VCaP (cell line): ENCODE results near the gene DGCR2.

ENCODE experiments used
- H3K27ac ChIP-seq: fragments of 450-650 bp; 2 replicates; pipeline ENCODE4 v1.5.1; 2017
- TF ChIP-seq, protein P1 (sequence below): fragments of 450-650 bp; conservative IDR thresholded peaks from 2 replicates; pipeline ENCODE4 v1.5.1; 2017; ENCODE audit warnings: mild to moderate bottlenecking, moderate library complexity

DGCR2 gene

DNA sequence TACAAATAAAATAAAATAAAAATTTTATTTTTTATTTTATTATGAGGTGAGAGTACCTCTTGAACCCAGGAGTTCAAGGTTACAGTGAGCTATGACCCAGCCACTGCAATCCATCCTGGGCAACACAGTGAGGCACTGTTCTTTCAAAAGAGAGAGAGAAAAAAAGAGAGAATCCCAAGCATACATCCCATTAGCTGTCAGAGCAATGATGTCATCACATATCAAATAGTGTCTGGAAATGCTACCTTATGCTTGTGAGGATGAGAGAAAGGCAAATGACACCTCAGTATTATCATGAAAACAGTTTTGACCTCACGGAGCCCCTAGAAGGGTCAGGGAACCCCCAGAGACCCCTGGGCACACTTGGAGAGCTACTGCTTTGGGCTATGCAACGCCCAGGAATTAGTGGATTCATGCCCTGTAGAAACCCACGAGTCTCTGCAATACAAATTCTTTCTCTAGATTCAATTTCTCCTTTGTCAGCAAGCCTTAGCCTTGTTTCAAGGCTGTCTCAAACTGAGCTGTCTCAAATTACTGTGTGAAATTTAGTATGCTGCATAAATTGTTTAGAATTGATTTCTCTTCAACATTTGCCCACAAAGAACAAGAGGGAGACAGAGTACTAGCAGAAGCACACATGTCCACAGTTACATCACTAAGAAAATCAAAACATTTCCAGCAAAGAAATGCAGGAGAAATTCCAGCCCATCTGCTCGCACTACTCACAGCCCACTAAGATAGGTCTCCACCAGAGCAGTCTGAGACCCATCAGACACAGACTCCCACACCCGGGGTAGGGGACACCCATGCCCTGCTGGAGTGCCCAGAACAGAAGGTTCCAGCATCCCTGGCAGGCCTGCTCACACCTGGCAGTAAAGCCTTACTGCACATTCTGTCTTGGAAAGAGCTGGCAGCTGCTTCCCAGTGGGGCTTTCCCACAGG lies 18.1 kb downstream of the DGCR2 start:
- TF ChIP-seq, protein P1, sequence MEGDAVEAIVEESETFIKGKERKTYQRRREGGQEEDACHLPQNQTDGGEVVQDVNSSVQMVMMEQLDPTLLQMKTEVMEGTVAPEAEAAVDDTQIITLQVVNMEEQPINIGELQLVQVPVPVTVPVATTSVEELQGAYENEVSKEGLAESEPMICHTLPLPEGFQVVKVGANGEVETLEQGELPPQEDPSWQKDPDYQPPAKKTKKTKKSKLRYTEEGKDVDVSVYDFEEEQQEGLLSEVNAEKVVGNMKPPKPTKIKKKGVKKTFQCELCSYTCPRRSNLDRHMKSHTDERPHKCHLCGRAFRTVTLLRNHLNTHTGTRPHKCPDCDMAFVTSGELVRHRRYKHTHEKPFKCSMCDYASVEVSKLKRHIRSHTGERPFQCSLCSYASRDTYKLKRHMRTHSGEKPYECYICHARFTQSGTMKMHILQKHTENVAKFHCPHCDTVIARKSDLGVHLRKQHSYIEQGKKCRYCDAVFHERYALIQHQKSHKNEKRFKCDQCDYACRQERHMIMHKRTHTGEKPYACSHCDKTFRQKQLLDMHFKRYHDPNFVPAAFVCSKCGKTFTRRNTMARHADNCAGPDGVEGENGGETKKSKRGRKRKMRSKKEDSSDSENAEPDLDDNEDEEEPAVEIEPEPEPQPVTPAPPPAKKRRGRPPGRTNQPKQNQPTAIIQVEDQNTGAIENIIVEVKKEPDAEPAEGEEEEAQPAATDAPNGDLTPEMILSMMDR = no peak
- H3K27ac ChIP-seq = peak overlapping the region; percentile 23

DNA sequence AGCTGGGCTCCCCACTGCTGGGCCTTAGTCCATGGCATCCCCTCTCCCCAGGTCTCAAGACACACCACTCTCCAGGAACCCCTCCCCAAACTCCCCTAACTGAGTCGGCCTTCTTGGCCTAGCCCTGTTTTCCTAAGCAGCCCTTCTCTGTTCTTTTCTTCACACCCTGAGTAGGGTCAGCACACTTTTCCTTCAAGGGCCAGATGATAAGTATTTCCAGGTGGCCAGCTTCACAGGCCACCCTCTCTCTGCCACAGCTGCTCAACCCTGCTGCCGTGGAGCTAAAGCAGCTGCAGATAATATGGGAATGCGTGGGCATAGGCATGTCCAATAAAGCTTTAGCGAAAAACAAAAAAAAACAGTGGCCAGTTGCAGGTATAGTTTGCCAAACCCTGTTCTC lies 24.1 kb downstream of the DGCR2 start:
- TF ChIP-seq, protein P1 = no peak
- no peak overlapping the region for H3K27ac ChIP-seq

- TF ChIP-seq, protein P1 = no peak
- no peak overlapping the region for H3K27ac ChIP-seq
Observed at GRCh38 chr22:19097518-19097917, 24.7 kb downstream of the DGCR2 start.

- H3K27ac ChIP-seq = no peak overlapping the region
- TF ChIP-seq, protein P1 = no peak
Observed at GRCh38 chr22:19096555-19096954, 25.7 kb downstream of the DGCR2 start.

DNA sequence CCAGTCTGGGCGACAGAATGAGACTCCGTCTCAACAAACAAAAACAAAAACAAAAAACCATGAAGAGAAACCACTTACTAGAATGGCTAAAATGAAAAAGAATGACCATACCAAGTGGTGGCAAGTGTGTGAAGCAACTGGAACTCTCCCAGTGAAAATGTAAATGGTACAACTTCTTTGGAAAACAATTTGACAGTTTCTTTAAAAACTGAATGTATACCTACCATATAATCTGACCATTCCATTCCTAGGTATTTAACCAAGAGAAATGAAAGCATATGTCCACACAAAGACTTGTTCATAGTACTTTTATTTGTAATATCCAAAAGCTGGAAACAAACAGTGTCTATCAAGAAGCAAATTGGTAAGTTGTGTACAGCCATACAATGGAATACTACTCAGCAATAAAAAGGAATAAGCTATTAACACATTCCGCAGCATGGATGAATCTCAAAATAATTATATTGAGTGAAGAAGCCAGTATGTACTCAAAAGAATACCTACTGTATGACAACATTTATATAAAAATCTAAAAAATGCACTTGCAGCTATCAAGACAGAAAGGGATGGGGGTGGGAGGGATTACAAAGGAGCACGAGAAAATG lies 27.7 kb downstream of the DGCR2 start:
- TF ChIP-seq, protein P1 = no peak
- no peak overlapping the region for H3K27ac ChIP-seq

- TF ChIP-seq, protein P1 = no peak
Observed at GRCh38 chr22:19092725-19093124, 29.5 kb downstream of the DGCR2 start.

DNA sequence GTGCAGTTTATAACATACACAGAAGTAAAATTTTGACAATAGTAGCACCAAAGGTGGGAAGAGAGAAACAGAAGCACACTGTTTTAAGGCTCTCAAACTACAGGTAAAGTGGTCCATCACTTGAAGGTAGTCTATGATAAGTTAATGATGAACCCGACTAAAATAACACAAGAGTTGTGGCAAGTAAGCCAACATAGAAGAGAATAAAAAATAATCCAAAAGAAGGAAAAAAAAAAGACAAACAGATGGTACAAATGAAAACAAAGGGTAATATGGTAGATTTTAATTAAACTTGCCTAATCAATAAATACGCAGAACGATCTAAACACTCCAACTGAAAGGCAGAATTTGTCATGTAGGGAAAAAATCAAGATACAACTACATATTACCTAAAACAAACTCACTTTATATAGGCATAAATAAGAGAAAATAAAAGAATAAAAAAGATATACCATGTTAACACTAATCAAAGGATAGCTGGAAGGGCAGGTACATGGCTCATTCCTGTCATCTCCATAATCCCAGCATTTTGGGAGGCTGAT lies 31.6 kb downstream of the DGCR2 start:
- TF ChIP-seq, protein P1 = no peak
- H3K27ac ChIP-seq = no peak overlapping the region

More at GRCh38 chr22:19092725-19093124, 29.5 kb downstream of the DGCR2 start:
- H3K27ac ChIP-seq = no peak overlapping the region
